Smooth muscle cell (in vitro differentiated cells): ENCODE data around the gene ADAMTS10. TPM values are rescaled to one million over a fixed set of nuclear protein-coding genes. Genes with fewer than 3 reads are reported as not detected.
A peak's percentile ranks its signal among the peaks of the same experiment; 100 is the strongest.

Source experiments
- DNase-seq: peaks from one replicate; lab custom pipeline; 2025; ENCODE audit not compliant: unreplicated experiment; lab: John Stamatoyannopoulos, UW
- H2AFZ ChIP-seq: fragments of 200-600 bp; sonication (generic); 2 replicates; pipeline ENCODE4 v1.6.0; 2016; ENCODE audit warnings: antibody characterized with exemption, low read depth, mild to moderate bottlenecking
- H3F3A ChIP-seq: fragments of 200-600 bp; sonication (generic); 2 replicates; pipeline ENCODE4 v1.6.0; 2017; ENCODE audit warnings: antibody characterized with exemption, low read depth
- H3K27ac ChIP-seq: fragments of 200-600 bp; sonication (generic); 2 replicates; pipeline ENCODE4 v1.5.1; 2016; ENCODE audit warnings: low read depth, mild to moderate bottlenecking
- H3K27me3 ChIP-seq: fragments of 200-600 bp; sonication (generic); 2 replicates; pipeline ENCODE4 v1.6.1; 2016; ENCODE audit warnings: low read depth, mild to moderate bottlenecking
- H3K36me3 ChIP-seq: fragments of 200-600 bp; sonication (generic); 2 replicates; pipeline ENCODE4 v1.5.1; 2016; ENCODE audit warnings: low read depth
- H3K4me1 ChIP-seq: fragments of 200-600 bp; sonication (generic); 2 replicates; pipeline ENCODE4 v1.5.1; 2016; ENCODE audit warnings: low read depth
- H3K4me2 ChIP-seq: fragments of 200-600 bp; sonication (generic); 2 replicates; pipeline ENCODE4 v1.6.0; 2016; ENCODE audit warnings: mild to moderate bottlenecking
- H3K4me3 ChIP-seq: fragments of 200-600 bp; sonication (generic); 2 replicates; pipeline ENCODE4 v1.5.1; 2016; ENCODE audit warnings: mild to moderate bottlenecking
- H3K79me2 ChIP-seq: fragments of 200-600 bp; sonication (generic); 2 replicates; pipeline ENCODE4 v1.6.0; 2016; ENCODE audit warnings: low read depth, mild to moderate bottlenecking
- H3K9ac ChIP-seq: fragments of 200-600 bp; sonication (generic); 2 replicates; pipeline ENCODE4 v1.6.0; 2016; ENCODE audit warnings: low read depth
- H3K9me3 ChIP-seq: fragments of 200-600 bp; sonication (generic); replicated peaks from 2 replicates; pipeline ENCODE4 v1.5.1; 2016; ENCODE audit warnings: low read depth
- H4K20me1 ChIP-seq: fragments of 200-600 bp; sonication (generic); 2 replicates; pipeline ENCODE4 v1.6.0; 2016; ENCODE audit warnings: low read depth
- WGBS: methylation state at CpG from one replicate; pipeline ENCODE4 v1.1.7; 2016; ENCODE audit warnings: low lambda C conversion rate; 5-methylcytosine and 5-hydroxymethylcytosine counted together
- polyA plus RNA-seq: library from polyadenylated mRNA; unstranded; fragments of >200 nt; fragmentation: Nextera tagmentation; extraction: Ambion mirVana; gene quantifications from 2 replicates; pipeline ENCODE4 v1.2.1, GENCODE V29; 2016
- total RNA-seq: library from RNA; depleted of rRNA; stranded (reverse); fragments of >200 nt; gene quantifications from 2 replicates; pipeline ENCODE4 v1.2.3, GENCODE V29; 2014
- TF ChIP-seq, protein P1 (sequence below): fragments of 200-600 bp; sonication (generic); IDR thresholded peaks from 2 replicates; pipeline ENCODE4 v1.5.1; 2017; ENCODE audit warnings: borderline replicate concordance, mild to moderate bottlenecking, antibody characterized with exemption; ENCODE audit not compliant: insufficient read depth, poor library complexity, severe bottlenecking

ADAMTS10 gene
- total and polyA plus RNA-seq, 2 experiments from 2014 or later: 13.1 to 14.1 TPM

DNA sequence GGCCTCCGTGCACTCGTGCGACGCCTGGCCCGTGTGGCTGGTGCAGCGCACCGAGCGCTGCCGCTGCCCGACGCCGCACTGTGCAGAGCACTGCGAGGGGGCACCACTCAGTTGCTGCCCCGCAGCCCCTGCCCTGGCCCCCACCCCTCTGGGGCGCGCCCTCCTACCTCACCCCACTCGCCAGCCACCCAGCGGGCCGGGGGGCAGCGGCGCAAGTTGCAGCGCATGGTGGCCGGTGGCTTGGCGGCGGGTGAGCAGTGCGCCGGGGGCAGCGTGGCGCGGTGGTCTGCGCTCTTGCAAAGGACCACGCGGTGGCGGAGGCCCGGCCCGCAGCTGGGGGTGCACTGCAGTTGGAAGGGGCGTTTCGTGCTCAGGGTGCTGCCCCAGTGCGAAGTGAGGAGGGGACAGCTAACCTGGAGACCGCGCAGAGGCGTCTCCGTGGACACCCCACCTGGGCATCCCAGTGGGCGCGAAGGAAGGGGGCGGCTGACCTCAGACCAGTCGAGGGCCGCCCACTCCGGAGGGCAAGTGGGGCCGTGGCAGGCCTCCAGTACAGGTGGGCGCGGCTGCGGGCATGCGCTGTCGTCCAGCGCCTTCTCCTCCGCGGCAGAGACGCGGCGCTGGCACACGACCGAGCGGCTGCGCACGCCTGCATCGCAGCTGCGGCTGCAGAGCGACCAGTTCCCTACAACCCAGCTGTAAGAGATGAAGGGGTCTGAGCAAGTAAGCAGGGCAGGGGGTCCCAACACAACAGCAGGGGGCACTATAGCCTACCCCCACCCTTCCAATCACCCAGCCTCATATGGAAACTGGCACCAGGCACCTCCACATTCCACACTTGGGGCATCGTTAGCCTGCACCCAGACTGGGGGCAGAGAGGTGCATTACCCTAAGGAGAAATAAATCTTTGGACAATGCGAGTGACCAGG lies 25.3 kb downstream of the ADAMTS10 start:
- Histone ChIP-seq H3K27ac (no peak overlapping the region), H3F3A (no peaks in the 10 kb centered on the region), H3K79me2 (no peaks in the 10 kb centered on the region), H3K4me2 (no peak overlapping the region), H3K27me3 (no peaks in the 10 kb centered on the region), H2AFZ (no peak overlapping the region), H3K9me3 (no peaks in the 10 kb centered on the region), H3K9ac (no peak overlapping the region), H3K4me1 (no peaks in the 10 kb centered on the region), H3K4me3 (no peak overlapping the region), H4K20me1 (no peaks in the 10 kb centered on the region), H3K36me3 (no peaks in the 10 kb centered on the region)
- TF ChIP-seq, protein P1, sequence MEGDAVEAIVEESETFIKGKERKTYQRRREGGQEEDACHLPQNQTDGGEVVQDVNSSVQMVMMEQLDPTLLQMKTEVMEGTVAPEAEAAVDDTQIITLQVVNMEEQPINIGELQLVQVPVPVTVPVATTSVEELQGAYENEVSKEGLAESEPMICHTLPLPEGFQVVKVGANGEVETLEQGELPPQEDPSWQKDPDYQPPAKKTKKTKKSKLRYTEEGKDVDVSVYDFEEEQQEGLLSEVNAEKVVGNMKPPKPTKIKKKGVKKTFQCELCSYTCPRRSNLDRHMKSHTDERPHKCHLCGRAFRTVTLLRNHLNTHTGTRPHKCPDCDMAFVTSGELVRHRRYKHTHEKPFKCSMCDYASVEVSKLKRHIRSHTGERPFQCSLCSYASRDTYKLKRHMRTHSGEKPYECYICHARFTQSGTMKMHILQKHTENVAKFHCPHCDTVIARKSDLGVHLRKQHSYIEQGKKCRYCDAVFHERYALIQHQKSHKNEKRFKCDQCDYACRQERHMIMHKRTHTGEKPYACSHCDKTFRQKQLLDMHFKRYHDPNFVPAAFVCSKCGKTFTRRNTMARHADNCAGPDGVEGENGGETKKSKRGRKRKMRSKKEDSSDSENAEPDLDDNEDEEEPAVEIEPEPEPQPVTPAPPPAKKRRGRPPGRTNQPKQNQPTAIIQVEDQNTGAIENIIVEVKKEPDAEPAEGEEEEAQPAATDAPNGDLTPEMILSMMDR: no peak
- 97% methylated on average over 47 of the region's 71 CpGs for WGBS
- no peak for DNase-seq

DNA sequence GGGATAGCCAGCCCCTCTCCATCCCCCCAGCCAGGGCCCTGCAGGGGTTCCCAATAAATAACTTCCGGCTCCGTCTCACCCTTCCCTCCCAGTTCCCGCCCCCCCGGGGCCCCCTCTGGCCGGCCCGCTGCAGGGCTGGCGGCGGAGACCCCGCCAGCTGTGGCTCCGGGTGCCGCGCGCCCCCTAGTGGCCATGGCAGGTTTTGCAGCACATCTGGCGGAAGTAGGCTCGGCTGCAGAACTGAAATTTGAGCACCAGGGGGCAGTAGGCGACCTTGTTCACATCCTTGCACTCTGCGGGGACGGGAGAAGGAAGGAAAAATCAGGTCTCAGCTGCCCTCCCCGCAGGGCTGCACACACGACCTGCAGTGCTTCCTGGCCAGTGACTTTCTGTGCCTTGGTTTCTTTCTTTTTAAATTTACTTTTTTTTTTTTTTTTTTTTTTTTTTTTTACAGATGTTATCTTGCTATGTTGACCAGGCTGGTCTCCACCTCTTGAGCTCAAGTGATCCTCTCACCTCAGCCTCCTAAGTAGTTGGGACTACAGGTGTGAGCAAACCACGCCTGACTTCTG lies 29.7 kb downstream of the ADAMTS10 start:
- peak overlapping the region; percentile 63 for H3K4me2 ChIP-seq
- TF ChIP-seq, protein P1: peak; percentile 100
- H4K20me1 ChIP-seq: no peaks in the 10 kb centered on the region
- no peak overlapping the region for H3K4me3 ChIP-seq
- no peaks in the 10 kb centered on the region for H3K4me1 ChIP-seq
- no peak overlapping the region for H3K27ac ChIP-seq
- H2AFZ ChIP-seq: no peak overlapping the region
- no peak overlapping the region for H3K9ac ChIP-seq
- no peaks in the 10 kb centered on the region for H3F3A ChIP-seq
- H3K79me2 ChIP-seq: no peaks in the 10 kb centered on the region
- 9% methylated on average over 13 of the region's 21 CpGs for WGBS
- no peaks in the 10 kb centered on the region for H3K27me3 ChIP-seq
- peak; percentile 67 for DNase-seq
- no peaks in the 10 kb centered on the region for H3K9me3 ChIP-seq
- no peaks in the 10 kb centered on the region for H3K36me3 ChIP-seq

DNA sequence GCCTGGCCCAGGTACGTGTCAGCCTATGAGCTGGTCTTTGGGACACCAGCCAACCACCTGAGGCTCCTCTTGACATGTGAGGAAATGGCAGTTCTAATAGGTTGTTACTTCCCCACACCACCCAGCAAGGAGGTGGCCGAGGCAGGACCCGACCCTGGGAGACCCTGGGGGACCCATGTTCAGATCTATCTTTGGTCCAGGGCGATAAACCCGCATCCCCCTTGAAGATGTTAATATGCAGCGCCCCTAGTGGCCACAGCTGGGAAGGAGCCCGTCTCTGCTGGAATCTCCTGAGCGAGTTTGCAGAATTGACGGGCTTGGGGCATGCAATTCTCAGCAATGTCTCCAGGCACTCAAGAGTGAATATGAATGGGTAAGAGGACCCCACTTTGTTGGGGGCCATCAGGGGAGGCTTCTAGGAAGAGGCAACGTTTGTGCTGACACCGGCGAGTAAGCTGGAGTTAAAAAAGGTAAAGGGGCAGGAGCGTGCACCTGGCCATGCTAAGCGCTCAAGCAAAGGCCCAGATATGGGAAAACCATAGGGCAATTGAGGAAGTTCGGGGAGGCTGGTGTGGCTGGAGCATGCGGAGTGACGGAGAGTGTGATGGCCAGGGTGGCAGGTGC lies 31.8 kb downstream of the ADAMTS10 start:
- Histone ChIP-seq H3K27me3 (no peaks in the 10 kb centered on the region), H4K20me1 (no peaks in the 10 kb centered on the region), H3K4me2 (no peak overlapping the region), H3K36me3 (no peaks in the 10 kb centered on the region), H3K4me3 (no peak overlapping the region), H2AFZ (no peak overlapping the region), H3K79me2 (no peaks in the 10 kb centered on the region), H3K9me3 (no peaks in the 10 kb centered on the region), H3F3A (no peaks in the 10 kb centered on the region), H3K9ac (no peak overlapping the region), H3K27ac (no peak overlapping the region), H3K4me1 (no peaks in the 10 kb centered on the region)
- WGBS: 36% methylated on average over 17 of the region's 17 CpGs
- TF ChIP-seq, protein P1: peak; percentile 93
- DNase-seq: peak; percentile 47
